H1 (cell line): ENCODE results near the gene MBNL2. TPM values are rescaled to one million over a fixed set of nuclear protein-coding genes. Genes with fewer than 3 reads are reported as not detected.

ENCODE experiments used
- CTCF ChIA-PET: fragments of 300-600 bp; sonication (Branson Sonifier 250); formaldehyde crosslinking; loops from one replicate; lab custom pipeline; 2021; ENCODE audit not compliant: partially characterized antibody; lab: Charles Lee
- POLR2A ChIA-PET: fragments of 300-600 bp; sonication (Branson Sonifier 250); formaldehyde crosslinking; loops from one replicate; lab custom pipeline; 2021; ENCODE audit warnings: inconsistent platforms; ENCODE audit not compliant: partially characterized antibody; lab: Charles Lee
- DNase-seq, 2 experiments: peaks; one replicate each; pipeline versions ENCODE4 v3.0.0 to v3.0.0-alpha.2; 2010 to 2022; ENCODE audit warnings: low spot score in 2 of 2, low read depth in 1 of 2, mixed read lengths in 1 of 2
- FAIRE-seq: peaks from 2 replicates; lab custom pipeline; 2011; peaks lifted over from hg19 to GRCh38; lab: Jason Lieb, UNC
- H2AFZ ChIP-seq: 2 replicates; pipeline ENCODE4 v1.8.1; 2012; ENCODE audit warnings: low read length, inconsistent platforms
- H2AK5ac ChIP-seq: 2 replicates; pipeline ENCODE4 v1.6.1; 2013; ENCODE audit warnings: low read depth, low read length
- H2BK120ac ChIP-seq: replicated peaks from 2 replicates; pipeline ENCODE3; 2013; ENCODE audit warnings: low read depth, low read length, inconsistent platforms
- H2BK12ac ChIP-seq: 2 replicates; pipeline ENCODE4 v1.6.1; 2013; ENCODE audit warnings: low read depth, low read length
- H2BK15ac ChIP-seq: 2 replicates; pipeline ENCODE4 v1.6.1; 2013; ENCODE audit warnings: low read length
- H2BK20ac ChIP-seq: 2 replicates; pipeline ENCODE4 v1.6.1; 2013; ENCODE audit warnings: low read length
- H2BK5ac ChIP-seq: 2 replicates; pipeline ENCODE4 v1.6.1; 2013; ENCODE audit warnings: low read depth, low read length
- H3K14ac ChIP-seq: 2 replicates; pipeline ENCODE4 v1.6.1; 2013; ENCODE audit warnings: inconsistent platforms; ENCODE audit not compliant: insufficient read length
- H3K18ac ChIP-seq: 2 replicates; pipeline ENCODE4 v1.6.1; 2013; ENCODE audit warnings: low read length; ENCODE audit errors: extremely low read depth
- H3K23ac ChIP-seq: 2 replicates; pipeline ENCODE4 v1.6.1; 2013; ENCODE audit warnings: inconsistent platforms; ENCODE audit not compliant: insufficient read length
- H3K23me2 ChIP-seq: 2 replicates; pipeline ENCODE4 v1.6.1; 2013; ENCODE audit warnings: low read depth, low read length
- H3K27ac ChIP-seq: 2 replicates; pipeline ENCODE4 v1.6.1; 2011; ENCODE audit warnings: low read depth, low read length, inconsistent platforms
- H3K27me3 ChIP-seq, 4 experiments: replicated peaks in 1 of 4; 1 replicate in 1 of 4; 2 replicates in 3 of 4; pipeline versions ENCODE4 v1.6.1 to v1.8.1; 2011 to 2013; ENCODE audit warnings: low read length in 3 of 4, mild to moderate bottlenecking in 3 of 4, inconsistent platforms in 2 of 4, mixed read lengths in 2 of 4, moderate library complexity in 1 of 4; ENCODE audit not compliant: control insufficient read depth in 3 of 4, insufficient read depth in 3 of 4; ENCODE audit errors: extremely low read depth in 1 of 4
- H3K36me3 ChIP-seq, 4 experiments: 2 replicates each; pipeline versions ENCODE4 v1.6.1 to v1.8.1; 2011 to 2013; ENCODE audit warnings: mild to moderate bottlenecking in 4 of 4, low read length in 3 of 4, moderate library complexity in 2 of 4, control low read depth in 1 of 4, inconsistent platforms in 1 of 4; ENCODE audit not compliant: insufficient read depth in 4 of 4, control insufficient read depth in 2 of 4
- H3K4ac ChIP-seq: replicated peaks from 2 replicates; pipeline ENCODE3; 2013; ENCODE audit warnings: low read length, low read depth, mixed read lengths, inconsistent platforms; ENCODE audit not compliant: insufficient read length
- H3K4me1 ChIP-seq, 4 experiments: replicated peaks in 1 of 4; 1 replicate in 1 of 4; 2 replicates in 3 of 4; pipeline versions ENCODE4 v1.6.1 to v1.8.1; 2011 to 2013; ENCODE audit warnings: low read length in 3 of 4, inconsistent platforms in 2 of 4, mixed read lengths in 1 of 4; ENCODE audit not compliant: insufficient read depth in 4 of 4, control insufficient read depth in 3 of 4
- H3K4me2 ChIP-seq, 2 experiments: 2 replicates each; pipeline versions ENCODE4 v1.6.1 to v1.8.1; 2011 to 2013; ENCODE audit warnings: low read depth in 2 of 2, low read length in 2 of 2, control low read depth in 1 of 2, inconsistent platforms in 1 of 2, mild to moderate bottlenecking in 1 of 2; ENCODE audit not compliant: insufficient read depth in 1 of 2
- H3K4me3 ChIP-seq, 4 experiments: fragments of 200-600, 300-600 bp in 1 of 4; sonication (generic), shearing (Covaris generic), sonication (Bioruptor Twin) in 1 of 4; 2 replicates each; pipeline versions ENCODE4 v1.5.1 to v1.8.1; 2011 to 2016; ENCODE audit warnings: low read length in 4 of 4, low read depth in 3 of 4, control low read depth in 2 of 4, inconsistent platforms in 2 of 4, mild to moderate bottlenecking in 2 of 4, mixed read lengths in 1 of 4, moderate library complexity in 1 of 4; ENCODE audit not compliant: insufficient read depth in 2 of 4; ENCODE audit errors: extremely low read depth in 1 of 4
- H3K56ac ChIP-seq: replicated peaks from 2 replicates; pipeline ENCODE3; 2013; ENCODE audit warnings: low read depth, mild to moderate bottlenecking, mixed read lengths, low read length, inconsistent platforms; ENCODE audit not compliant: insufficient read length
- H3K79me1 ChIP-seq: 2 replicates; pipeline ENCODE4 v1.6.1; 2013; ENCODE audit warnings: low read depth, low read length, control low read depth
- H3K79me2 ChIP-seq, 2 experiments: 2 replicates each; pipeline versions ENCODE4 v1.6.1 to v1.8.1; 2012 to 2013; ENCODE audit warnings: low read length in 2 of 2, mild to moderate bottlenecking in 2 of 2, inconsistent platforms in 1 of 2; ENCODE audit not compliant: insufficient read depth in 2 of 2, control insufficient read depth in 1 of 2
- H3K9ac ChIP-seq, 4 experiments: replicated peaks in 1 of 4; 1 replicate in 1 of 4; 2 replicates in 3 of 4; pipeline versions ENCODE4 v1.6.1 to v1.8.1; 2011 to 2013; ENCODE audit warnings: low read depth in 3 of 4, low read length in 3 of 4, control low read depth in 2 of 4, mild to moderate bottlenecking in 2 of 4, moderate library complexity in 2 of 4, inconsistent platforms in 1 of 4; ENCODE audit errors: extremely low read depth in 1 of 4
- H3K9me3 ChIP-seq, 2 experiments: 2 replicates each; pipeline versions ENCODE4 v1.6.1 to v1.8.1; 2012 to 2013; ENCODE audit warnings: mild to moderate bottlenecking in 2 of 2, moderate library complexity in 2 of 2, control low read depth in 1 of 2, inconsistent platforms in 1 of 2, low read depth in 1 of 2, low read length in 1 of 2, mixed read lengths in 1 of 2; ENCODE audit not compliant: insufficient read depth in 2 of 2
- H4K20me1 ChIP-seq, 2 experiments: replicated peaks in 1 of 2; 2 replicates each; pipeline versions ENCODE3 to v1.8.1; 2011 to 2013; ENCODE audit warnings: inconsistent platforms in 2 of 2, low read length in 2 of 2, mild to moderate bottlenecking in 1 of 2; ENCODE audit not compliant: insufficient read depth in 2 of 2, control insufficient read depth in 1 of 2
- H4K5ac ChIP-seq: 2 replicates; pipeline ENCODE4 v1.6.1; 2013; ENCODE audit warnings: low read length, low read depth, mixed read lengths, inconsistent platforms; ENCODE audit not compliant: insufficient read length
- H4K8ac ChIP-seq: 2 replicates; pipeline ENCODE4 v1.8.0; 2013; ENCODE audit warnings: mild to moderate bottlenecking, moderate library complexity, low read length, inconsistent platforms; ENCODE audit not compliant: insufficient read depth; ENCODE audit errors: extremely low read depth
- H4K91ac ChIP-seq: replicated peaks from 2 replicates; pipeline ENCODE3; 2013; ENCODE audit warnings: low read length, mixed read lengths, inconsistent platforms; ENCODE audit not compliant: insufficient read length
- CHD1 ChIP-seq: IDR thresholded peaks from 2 replicates; pipeline ENCODE4 v1.6.1; 2012; ENCODE audit warnings: low read depth, low read length, improper control_type of control experiment
- CREB1 ChIP-seq: IDR thresholded peaks from 2 replicates; pipeline ENCODE4 v1.6.1; 2012; ENCODE audit warnings: inconsistent platforms
- EGR1 ChIP-seq: IDR thresholded peaks from 2 replicates; pipeline ENCODE4 v1.6.1; 2011; ENCODE audit warnings: low read depth, low read length, borderline replicate concordance
- FOSL1 ChIP-seq: IDR thresholded peaks from 2 replicates; pipeline ENCODE4 v1.6.1; 2011; ENCODE audit warnings: mild to moderate bottlenecking, low read depth, low read length, moderate library complexity; ENCODE audit not compliant: insufficient read depth
- GABPA ChIP-seq: IDR thresholded peaks from 2 replicates; pipeline ENCODE4 v1.6.1; 2011; ENCODE audit warnings: mild to moderate bottlenecking, low read length, moderate library complexity, borderline replicate concordance; ENCODE audit not compliant: insufficient read depth
- GTF2F1 ChIP-seq: IDR thresholded peaks from 2 replicates; pipeline ENCODE4 v1.6.1; 2012; ENCODE audit warnings: low read depth, low read length, improper control_type of control experiment, borderline replicate concordance
- JUN ChIP-seq: IDR thresholded peaks from 2 replicates; pipeline ENCODE4 v1.6.1; 2011; ENCODE audit warnings: low read depth, mild to moderate bottlenecking, improper control_type of control experiment, low read length
- KDM4A ChIP-seq: IDR thresholded peaks from one replicate; pipeline ENCODE4 v1.7.1; 2012; ENCODE audit warnings: low read depth, mild to moderate bottlenecking, moderate library complexity, low read length, inconsistent platforms; ENCODE audit not compliant: severe bottlenecking
- NANOG ChIP-seq: IDR thresholded peaks from 2 replicates; pipeline ENCODE4 v1.6.1; 2011; ENCODE audit warnings: low read length, low read depth, mild to moderate bottlenecking, inconsistent platforms; ENCODE audit not compliant: insufficient read depth, poor library complexity, severe bottlenecking
- POU5F1 ChIP-seq: IDR thresholded peaks from 2 replicates; pipeline ENCODE4 v1.6.1; 2011; ENCODE audit warnings: low read depth, mild to moderate bottlenecking, low read length, moderate library complexity
- SIRT6 ChIP-seq: IDR thresholded peaks from one replicate; pipeline ENCODE4 v1.7.1; 2012; ENCODE audit warnings: low read length, inconsistent platforms
- TAF7 ChIP-seq: optimal IDR thresholded peaks from 2 replicates; pipeline ENCODE3; 2011; ENCODE audit warnings: low read depth, mild to moderate bottlenecking, inconsistent platforms, low read length, moderate library complexity, borderline replicate concordance
- TEAD4 ChIP-seq: IDR thresholded peaks from 2 replicates; pipeline ENCODE4 v1.6.1; 2012; ENCODE audit warnings: low read depth, low read length, inconsistent platforms, mixed read lengths
- WGBS, 2 experiments: shearing (Covaris generic) in 1 of 2; methylation state at CpG; one replicate each; pipeline versions ENCODE4 v1.1.6 to v1.1.7; 2013 to 2015; ENCODE audit warnings: low lambda C conversion rate in 2 of 2, mixed read lengths in 2 of 2, inconsistent platforms in 1 of 2, low coverage in 1 of 2, missing lambda C conversion rate in 1 of 2; ENCODE audit not compliant: insufficient replicate concordance in 2 of 2, insufficient coverage in 1 of 2, insufficient read length in 1 of 2; ENCODE audit errors: extremely low coverage in 1 of 2, missing lambda C conversion rate in 1 of 2; 5-methylcytosine and 5-hydroxymethylcytosine counted together
- polyA plus RNA-seq, 7 experiments: library from polyadenylated mRNA; depleted of rRNA in 3 of 7; stranded (reverse) in 5 of 7; unstranded in 2 of 7; fragments of >200 nt in 5 of 7; fragments of 200-250 nt in 2 of 7; gene quantifications; 1 replicate in 5 of 7; 2 replicates in 1 of 7; 4 replicates in 1 of 7; pipeline versions ENCODE4 v1.2.1 to v1.2.3, GENCODE V29; 2011 to 2013; ENCODE audit warnings: missing spikeins in 2 of 7, mixed read lengths in 2 of 7
- total RNA-seq: library from RNA; stranded (reverse); fragmentation: NEBNext Ultra II Directional; extraction: Animal tissue kit (Norgen Biotek cat#: 25700); gene quantifications from 2 replicates; pipeline ENCODE4 v1.2.1, GENCODE V29; 2021
- TF ChIP-seq, protein P1 (sequence below): IDR thresholded peaks from 2 replicates; pipeline ENCODE4 v1.6.1; 2011; ENCODE audit warnings: low read length, improper control_type of control experiment

The MBNL2 gene
- total and polyA plus RNA-seq, 2 of the 8 experiments (the other 6 are each of a cell fraction or from before 2014, with no cell fraction given): 1.0 to 2.6 TPM

DNA sequence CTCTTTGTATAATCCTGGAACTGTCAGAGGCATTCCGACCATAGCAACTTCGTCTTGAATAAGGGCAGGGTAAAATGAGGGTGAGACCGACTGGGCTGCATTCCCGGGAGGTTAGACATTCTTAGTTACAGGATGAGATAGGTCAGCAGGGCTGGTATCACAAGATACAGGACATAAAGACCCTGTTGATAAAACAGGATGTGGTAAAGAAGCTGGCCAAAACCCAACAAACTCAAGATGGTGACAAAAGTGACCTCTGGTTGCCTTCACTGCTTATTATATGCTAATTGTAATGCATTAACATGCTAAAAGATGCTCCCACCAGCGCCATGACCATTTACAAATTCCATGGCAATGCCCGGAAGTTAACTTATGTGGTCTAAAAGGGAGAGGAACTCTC is 27.7 kb upstream of the MBNL2 start:
- Histone ChIP-seq H3K9me3 (no peaks in the 10 kb centered on the region), H3K27ac (no peak overlapping the region), H3K9ac (no peak overlapping the region), H2BK15ac (no peak overlapping the region), H3K79me2 (no peaks in the 10 kb centered on the region), H3K56ac (no peak overlapping the region), H3K4me2 (no peak overlapping the region), H2BK12ac (no peak overlapping the region), H4K91ac (no peak overlapping the region), H3K23ac (no peak overlapping the region), H3K14ac (no peak overlapping the region), H4K8ac (no peak overlapping the region), H2BK20ac (no peak overlapping the region), H2BK120ac (no peak overlapping the region), H2AFZ (no peak overlapping the region), H3K18ac (no peak overlapping the region), H3K4ac (no peak overlapping the region), H3K36me3 (no peaks in the 10 kb centered on the region), H3K4me1 (peaks cover 0 to 6% (median 2%) of the 10 kb centered on the region in 4 experiments; a peak in 4 of 7 replicates), H4K20me1 (no peaks in the 10 kb centered on the region), H3K23me2 (no peaks in the 10 kb centered on the region), H4K5ac (no peak overlapping the region), H2AK5ac (no peak overlapping the region), H3K79me1 (no peaks in the 10 kb centered on the region), H2BK5ac (no peak overlapping the region), H3K4me3 (peak overlapping the region in 1 of 4 experiments; percentile 23; a peak in 1 of 8 replicates), H3K27me3 (no peaks in the 10 kb centered on the region; a peak in 1 of 7 replicates)
- ChIA-PET CTCF (no interaction called here), POLR2A (no interaction called here)
- no peak for DNase-seq
- FAIRE-seq: no peak
- 73% methylated on average over 6 of the region's 6 CpGs; no CpG with 5 or more reads in 1 of the 2 experiments for WGBS, 2 experiments
- TF ChIP-seq TAF7: no peak
- TF ChIP-seq GTF2F1: no peak
- no peak for TF ChIP-seq CHD1
- TF ChIP-seq, protein P1, sequence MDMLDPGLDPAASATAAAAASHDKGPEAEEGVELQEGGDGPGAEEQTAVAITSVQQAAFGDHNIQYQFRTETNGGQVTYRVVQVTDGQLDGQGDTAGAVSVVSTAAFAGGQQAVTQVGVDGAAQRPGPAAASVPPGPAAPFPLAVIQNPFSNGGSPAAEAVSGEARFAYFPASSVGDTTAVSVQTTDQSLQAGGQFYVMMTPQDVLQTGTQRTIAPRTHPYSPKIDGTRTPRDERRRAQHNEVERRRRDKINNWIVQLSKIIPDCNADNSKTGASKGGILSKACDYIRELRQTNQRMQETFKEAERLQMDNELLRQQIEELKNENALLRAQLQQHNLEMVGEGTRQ: no peak
- TF ChIP-seq NANOG: no peak
- TF ChIP-seq POU5F1: no peak
- TF ChIP-seq JUN: no peak
- TF ChIP-seq SIRT6: no peak
- no peak for TF ChIP-seq TEAD4
- no peak for TF ChIP-seq CREB1
- TF ChIP-seq GABPA: no peak
- TF ChIP-seq EGR1: no peak
- TF ChIP-seq KDM4A: no peak
- TF ChIP-seq FOSL1: no peak
